GM12864 (cell line): ENCODE data around the gene RBBP9.
"Not testable (repeated sequence)": the region's sequence is repeated elsewhere in the genome, so short reads cannot be mapped to it uniquely, and the experiment has no call there.

Experiments
- DNase-seq: peaks from one replicate; pipeline ENCODE4 v3.0.0-alpha.2; 2011; ENCODE audit warnings: low read depth
- H3K4me3 ChIP-seq: 2 replicates; pipeline ENCODE4 v1.5.1; 2011; ENCODE audit warnings: mild to moderate bottlenecking, low read depth, low read length, control low read depth
- CTCF ChIP-seq: IDR thresholded peaks from 2 replicates; pipeline ENCODE4 v1.5.1; 2011; ENCODE audit warnings: low read depth, mild to moderate bottlenecking, moderate library complexity, low read length, control low read depth, inconsistent platforms; ENCODE audit errors: missing control alignments

Gene RBBP9

GRCh38 chr20:18523066-18523465 lies 26.0 kb upstream of the RBBP9 start:
- TF ChIP-seq CTCF = no peak
- no peak overlapping the region for H3K4me3 ChIP-seq
- DNase-seq = no peak

- H3K4me3 ChIP-seq, DNase-seq: not testable (repeated sequence)
These were observed 25.0 kb upstream of the RBBP9 start for GRCh38 chr20:18522066-18522465.

GRCh38 chr20:18515973-18516372 lies 18.9 kb upstream of the RBBP9 start:
- TF ChIP-seq CTCF = no peak
- H3K4me3 ChIP-seq = no peak overlapping the region
- no peak for DNase-seq

- H3K4me3 ChIP-seq = no peak overlapping the region
- no peak for DNase-seq
- TF ChIP-seq CTCF = no peak
These were observed 17.1 kb upstream of the RBBP9 start for GRCh38 chr20:18514127-18514526.

GRCh38 chr20:18513208-18513607 lies 16.2 kb upstream of the RBBP9 start:
- no peak for TF ChIP-seq CTCF
- DNase-seq = no peak
- no peak overlapping the region for H3K4me3 ChIP-seq

- DNase-seq = no peak
- no peak overlapping the region for H3K4me3 ChIP-seq
- no peak for TF ChIP-seq CTCF
These were observed 14.5 kb upstream of the RBBP9 start for GRCh38 chr20:18511571-18511970.

GRCh38 chr20:18507218-18508191 lies 10.5 kb upstream of the RBBP9 start, which contains the start of gene SEC23B:
SEC23B (plus strand) TSS chr20:18507940; CDS start chr20:18510836, 2,896 bp downstream.
- TF ChIP-seq CTCF = no peak
- H3K4me3 ChIP-seq = peak within 1 kb of the TSS; percentile 87

More at GRCh38 chr20:18507218-18508191, 10.5 kb upstream of the RBBP9 start, which contains the start of gene SEC23B:
- DNase-seq = peak; percentile 94
